ENCODE measurements around the gene PRKAG2. TPM values are rescaled to one million over a fixed set of nuclear protein-coding genes. Genes with fewer than 3 reads are reported as not detected.

PRKAG2 gene
- total and polyA plus RNA-seq, 2 of the 13 experiments (the other 11 are each of a cell fraction or from before 2014, with no cell fraction given) = 0.90 to 1.3 TPM

GRCh38 chr7:151808400-151809145 lies 68.3 kb downstream of the PRKAG2 start (continued):
- TF ChIP-seq CREB3 (CRISPR knock-in tag; IDR thresholded peaks at IDR 0.05) (no peak), ZIK1 (CRISPR knock-in tag; IDR thresholded peaks at IDR 0.05; ENCODE audit: borderline replicate concordance, low read depth) (no peak), ZNF263 (CRISPR knock-in tag; IDR thresholded peaks at IDR 0.05) (peak; percentile 83), FOXA3 (CRISPR knock-in tag; IDR thresholded peaks at IDR 0.05) (0 out of 2 replicates have a peak, but pooled peaks have one; percentile 27), ZNF331 (CRISPR knock-in tag; IDR thresholded peaks at IDR 0.05) (peak; percentile 44; the same call in 1 of the 2 replicates), ZNF574 (CRISPR knock-in tag; IDR thresholded peaks at IDR 0.05) (0 out of 2 replicates have a peak, but pooled peaks have one; percentile 37), DPF2 (CRISPR knock-in tag; IDR thresholded peaks at IDR 0.05; ENCODE audit: borderline replicate concordance, low read depth) (no peak), HNRNPH1 (optimal IDR thresholded peaks at IDR 0.05; ENCODE audit: low read depth, low read length) (no peak), ZFP36L1 (CRISPR knock-in tag; IDR thresholded peaks at IDR 0.05) (no peak), ZNF276 (CRISPR knock-in tag; IDR thresholded peaks at IDR 0.05; ENCODE audit: low read depth) (no peak), ZFP36 (IDR thresholded peaks at IDR 0.05; ENCODE audit: borderline replicate concordance, low read depth, low read length, partially characterized antibody) (no peak), HNF4A (CRISPR knock-in tag; IDR thresholded peaks at IDR 0.05) (peak; percentile 91), TBL1XR1 (IDR thresholded peaks at IDR 0.05; ENCODE audit: borderline replicate concordance, low read length, partially characterized antibody) (no peak), THRA (CRISPR knock-in tag; IDR thresholded peaks at IDR 0.05; ENCODE audit: borderline replicate concordance) (no peak), TMF1 (CRISPR knock-in tag; IDR thresholded peaks at IDR 0.05; ENCODE audit: low read depth) (no peak), MLX (CRISPR knock-in tag; IDR thresholded peaks at IDR 0.05) (no peak), TCF7L2 (IDR thresholded peaks at IDR 0.05; ENCODE audit: low read depth, low read length) (no peak), THAP7 (CRISPR knock-in tag; IDR thresholded peaks at IDR 0.05) (no peak), SIN3A (IDR thresholded peaks at IDR 0.05; ENCODE audit: borderline replicate concordance, low read depth, low read length) (no peak)
